NOMO-1 (cell line): ENCODE results near the gene TNFRSF14.
A peak's percentile ranks its signal among the peaks of the same experiment; 100 is the strongest.

ENCODE experiments used
- DNase-seq, 2 experiments: peaks; one replicate each; lab custom pipeline; 2025; ENCODE audit not compliant: unreplicated experiment in 2 of 2; lab: John Stamatoyannopoulos, UW

Gene TNFRSF14

DNA sequence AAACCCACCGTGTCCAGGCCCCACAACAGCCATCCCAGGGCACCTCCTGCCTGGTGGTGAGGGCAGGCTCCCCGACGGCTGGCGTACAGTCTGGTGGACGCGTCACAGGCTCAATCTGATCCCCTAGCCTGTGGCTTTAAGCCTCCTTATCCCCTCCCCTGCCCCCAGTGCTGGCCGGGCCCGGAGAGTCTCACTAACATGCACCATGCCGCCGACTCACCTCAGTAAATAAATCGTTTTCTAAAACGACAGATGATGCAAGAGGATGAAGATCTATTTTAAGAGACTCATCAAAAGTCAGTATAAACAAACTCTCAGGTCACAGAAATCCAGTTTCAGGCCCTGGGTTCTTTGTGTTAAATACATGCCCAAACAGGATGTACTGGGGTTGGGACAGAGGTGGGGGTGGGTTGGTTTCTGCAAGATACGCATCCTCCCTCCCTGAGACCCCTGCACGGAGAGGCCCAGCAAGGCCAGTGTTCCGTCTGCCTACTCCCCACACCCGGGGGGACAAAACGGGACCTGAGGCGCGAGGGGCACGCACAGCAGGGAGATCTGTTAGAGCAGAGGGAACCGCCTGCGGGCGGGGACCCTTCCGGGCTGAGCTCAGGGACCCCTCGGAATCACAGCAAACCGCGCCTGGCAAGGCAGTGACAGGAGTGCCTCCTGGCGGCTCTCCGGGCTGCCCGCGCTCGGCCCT is 32.8 kb upstream of the TNFRSF14 start:
- no peak for DNase-seq

DNA sequence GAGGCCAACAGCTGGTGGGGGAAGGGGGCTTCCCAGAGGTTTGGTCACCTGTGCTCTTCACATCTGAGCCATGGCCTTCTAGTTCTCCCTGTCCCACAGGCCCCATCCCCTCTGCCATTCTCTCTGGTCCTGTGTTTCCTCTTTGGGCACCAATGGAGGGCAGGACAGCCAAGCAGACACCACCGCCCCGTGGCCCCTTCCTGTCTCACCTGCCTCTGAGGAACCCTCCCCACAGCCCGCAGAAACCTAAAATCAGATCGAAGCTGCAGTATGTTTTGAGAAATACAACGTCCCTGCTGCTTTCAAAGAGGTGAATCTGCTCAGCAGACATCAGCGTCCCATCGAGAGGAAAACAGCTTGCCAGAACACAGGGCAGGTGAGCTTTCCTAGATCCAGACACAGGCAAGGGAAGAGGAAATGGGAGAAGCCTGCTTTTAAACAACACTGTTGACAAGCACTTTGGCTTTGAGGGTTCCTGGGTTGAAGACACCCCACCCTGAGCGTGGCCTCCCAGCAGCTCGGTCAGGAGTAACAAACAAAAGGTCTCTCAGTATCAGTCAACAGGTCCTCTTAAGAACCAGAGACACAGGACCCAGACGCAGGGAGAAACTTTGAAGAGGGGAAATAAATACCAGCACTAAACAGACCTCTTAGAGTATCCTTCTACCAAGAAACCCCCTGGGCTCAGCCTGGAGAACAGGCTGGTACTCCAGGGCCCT is 32.1 kb upstream of the TNFRSF14 start:
- no peak for DNase-seq

DNA sequence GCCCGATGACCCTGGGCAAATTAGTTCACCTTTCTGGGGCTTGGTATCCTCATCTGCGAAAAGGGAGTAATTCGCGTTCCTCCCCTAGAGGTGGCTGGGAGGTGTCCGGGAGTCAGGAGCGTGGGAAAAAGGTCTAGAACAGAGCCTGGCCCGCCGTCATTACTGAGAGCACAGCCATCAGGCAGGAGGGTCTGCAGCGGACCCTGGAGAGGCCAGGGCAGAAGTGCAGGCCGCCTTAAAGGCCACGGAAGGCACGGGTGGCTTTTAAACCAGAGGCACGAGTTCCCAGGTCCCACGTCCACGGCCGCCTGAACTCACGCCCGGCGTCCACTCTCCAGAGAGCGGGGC is 30.6 kb upstream of the TNFRSF14 start:
- no peak for DNase-seq

DNA sequence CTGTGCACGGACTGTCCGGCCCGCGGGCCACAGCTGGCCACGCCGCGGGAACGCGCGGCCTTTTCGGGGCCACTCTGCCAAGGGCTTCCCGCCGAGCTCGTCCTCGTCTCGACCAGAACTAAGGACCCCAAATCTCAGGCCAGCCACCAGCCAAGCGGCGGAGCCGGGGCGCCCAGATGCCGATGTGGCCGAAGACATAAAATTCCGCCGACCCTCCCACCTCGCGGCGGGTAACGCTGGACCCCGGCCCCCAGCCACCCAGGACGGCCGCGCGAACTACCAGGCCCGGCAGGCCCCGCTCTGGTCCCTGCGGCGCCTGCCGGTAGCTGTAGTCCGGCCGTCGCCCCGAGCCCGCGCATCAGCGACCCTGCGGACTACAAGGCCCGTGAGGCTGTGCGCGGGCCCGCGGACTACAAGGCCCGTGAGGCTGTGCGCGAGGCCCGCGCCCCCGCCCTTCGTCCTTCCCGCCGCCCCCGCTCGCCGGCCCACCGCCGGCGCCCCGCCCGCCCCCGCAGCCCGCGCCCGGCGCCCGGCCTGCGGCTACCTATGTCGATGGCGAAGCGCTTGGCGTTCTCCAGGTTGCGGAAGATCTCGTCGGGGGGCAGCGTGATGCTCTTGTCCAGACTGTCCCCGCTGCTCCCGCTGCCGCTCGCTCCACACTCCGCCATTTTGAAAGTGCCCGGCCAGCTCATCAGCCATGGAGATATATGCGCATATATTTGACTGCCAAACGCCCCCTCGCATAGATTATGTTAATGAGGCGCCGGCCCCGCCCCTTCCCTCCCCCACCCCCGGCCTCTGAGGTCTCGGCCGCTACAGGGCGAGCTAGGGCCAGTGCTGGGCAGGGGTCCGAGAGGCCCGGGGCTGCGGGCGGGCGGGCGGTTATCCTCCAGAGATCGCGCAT is 30.0 kb upstream of the TNFRSF14 start, which contains the start of gene PANK4:
TSS of gene PANK4 (minus strand) at position 677 of the 904 bp plus-strand sequence. CDS start at position 668, 9 bp downstream.
- DNase-seq: peak; percentile 86 to 91

DNA sequence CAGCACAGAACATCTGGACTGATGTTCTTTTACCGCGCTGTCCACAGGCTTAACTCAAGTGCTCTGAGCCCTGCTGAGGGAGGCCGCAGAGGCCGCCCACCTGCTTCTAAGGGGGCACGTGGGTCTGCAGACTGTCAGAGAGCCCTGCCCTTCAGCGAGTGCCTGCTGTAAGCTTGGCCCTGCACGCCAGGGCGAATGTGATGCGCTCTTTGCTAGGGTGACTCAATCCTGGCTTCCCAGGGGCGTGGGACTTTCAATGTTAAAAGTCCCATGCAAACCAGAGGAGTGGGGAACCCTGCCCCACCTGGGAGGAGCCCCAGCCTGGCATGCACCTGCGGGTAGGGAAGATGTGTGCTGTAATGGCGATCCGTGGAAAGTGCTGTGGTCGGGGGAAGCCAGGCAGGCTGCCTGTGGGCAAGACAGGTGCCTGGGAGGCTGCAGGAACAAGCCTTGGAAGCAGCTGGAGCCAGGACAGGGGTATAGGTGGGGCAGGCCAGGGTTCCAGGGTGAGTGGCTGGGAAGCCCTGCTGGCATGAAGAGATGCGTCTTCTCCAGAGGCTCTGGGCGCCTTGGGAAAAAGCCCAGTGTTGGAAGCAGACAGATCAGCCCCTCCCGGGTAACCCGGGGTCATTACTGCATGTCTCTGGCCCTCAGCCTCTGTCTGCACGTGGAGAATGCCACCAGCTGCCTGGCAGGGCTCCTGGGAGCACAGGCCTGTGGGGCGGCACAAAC is 29.2 kb upstream of the TNFRSF14 start:
- DNase-seq: no peak

DNA sequence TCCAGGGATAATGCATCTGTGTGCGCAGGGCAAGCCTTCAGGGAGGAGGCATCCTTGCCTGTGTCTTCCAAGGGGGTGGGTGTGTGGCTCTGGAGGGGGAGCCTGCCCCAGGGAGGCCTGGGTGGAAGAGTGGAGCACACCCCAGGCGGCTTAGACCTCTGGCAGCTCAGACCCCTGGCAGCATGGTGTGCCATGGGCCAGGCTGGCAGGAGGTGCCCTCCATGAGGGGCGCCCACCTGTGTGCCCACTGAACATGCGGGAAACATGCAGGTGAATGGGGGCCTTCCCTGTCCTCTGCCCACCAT is 28.7 kb upstream of the TNFRSF14 start:
- DNase-seq: no peak

DNA sequence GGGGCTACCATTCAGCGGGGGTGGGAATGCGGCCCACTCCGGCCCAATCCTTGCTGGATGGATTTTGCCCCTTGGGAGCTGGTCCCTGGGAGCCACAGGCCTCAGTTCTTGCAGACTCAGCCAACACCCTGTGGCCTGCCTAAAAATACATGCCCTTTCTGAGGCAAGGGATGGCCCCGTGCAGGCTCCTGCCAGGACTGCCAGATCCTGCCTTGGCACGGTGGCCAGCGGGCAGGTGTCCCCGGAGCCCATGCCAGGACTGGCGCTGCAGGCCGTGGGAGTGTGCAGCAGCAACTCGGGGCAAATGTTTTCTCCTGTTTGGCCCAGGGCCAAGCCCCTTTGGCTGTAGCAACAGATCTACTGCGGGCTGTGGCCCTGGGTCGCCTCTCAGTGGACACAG is 28.2 kb upstream of the TNFRSF14 start:
- no peak for DNase-seq

DNA sequence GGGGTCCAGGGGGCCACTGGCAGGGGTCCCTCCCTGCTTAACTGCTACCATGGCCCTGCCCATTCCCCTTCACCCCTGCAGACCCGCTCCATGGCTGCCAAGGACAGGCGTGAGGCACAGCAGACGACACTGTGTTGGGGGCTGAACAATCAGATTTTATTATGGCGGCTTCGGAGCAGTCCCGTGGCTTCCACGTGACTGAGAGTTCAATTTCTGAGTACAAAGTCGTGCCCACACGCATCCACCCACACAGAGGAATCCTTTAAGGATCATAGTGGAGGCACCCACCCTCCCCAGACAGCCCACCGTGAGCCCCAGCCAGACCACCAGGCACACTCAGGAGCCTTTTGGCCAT is 27.6 kb upstream of the TNFRSF14 start:
- no peak for DNase-seq

DNA sequence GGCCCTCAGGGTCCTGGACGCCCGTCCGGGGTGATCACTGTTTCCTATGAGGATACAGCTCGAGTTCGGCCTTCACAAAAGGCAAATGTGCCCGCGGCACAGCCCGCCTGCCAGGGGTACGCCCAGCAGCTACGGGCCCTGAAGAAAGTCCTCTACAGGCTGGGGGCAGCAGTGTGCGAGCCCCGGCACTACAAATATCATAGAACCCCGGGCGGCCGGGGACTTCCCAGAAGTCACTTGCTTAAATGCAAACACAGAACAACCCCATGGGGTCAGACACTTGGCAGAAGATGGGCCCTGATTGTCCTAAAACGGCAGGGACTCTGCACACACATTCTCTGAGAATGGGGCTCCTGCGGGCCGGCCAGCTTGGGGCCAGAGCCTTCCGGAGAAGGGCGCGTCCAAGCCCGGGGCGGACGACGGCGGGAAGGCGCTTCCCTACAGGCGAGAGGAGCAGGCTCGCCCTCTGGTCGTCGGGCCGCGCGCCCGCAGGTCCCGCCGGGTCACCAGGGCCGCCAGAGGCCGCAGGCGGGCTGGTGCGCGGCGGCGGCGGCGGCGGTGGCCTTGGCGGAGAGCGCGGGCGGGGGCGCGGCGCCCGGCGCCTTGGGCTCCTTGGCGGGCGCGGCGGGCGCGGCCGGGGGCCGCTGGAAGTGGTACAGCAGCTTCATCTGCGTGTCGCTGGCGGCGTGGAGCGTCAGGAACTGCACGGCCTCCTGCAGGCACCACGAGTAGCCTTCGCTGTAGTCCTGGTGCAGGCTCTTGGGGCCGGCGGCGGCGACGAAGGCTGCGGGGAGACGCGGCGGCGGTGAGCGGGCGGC is 27.0 kb upstream of the TNFRSF14 start:
- DNase-seq: no peak

DNA sequence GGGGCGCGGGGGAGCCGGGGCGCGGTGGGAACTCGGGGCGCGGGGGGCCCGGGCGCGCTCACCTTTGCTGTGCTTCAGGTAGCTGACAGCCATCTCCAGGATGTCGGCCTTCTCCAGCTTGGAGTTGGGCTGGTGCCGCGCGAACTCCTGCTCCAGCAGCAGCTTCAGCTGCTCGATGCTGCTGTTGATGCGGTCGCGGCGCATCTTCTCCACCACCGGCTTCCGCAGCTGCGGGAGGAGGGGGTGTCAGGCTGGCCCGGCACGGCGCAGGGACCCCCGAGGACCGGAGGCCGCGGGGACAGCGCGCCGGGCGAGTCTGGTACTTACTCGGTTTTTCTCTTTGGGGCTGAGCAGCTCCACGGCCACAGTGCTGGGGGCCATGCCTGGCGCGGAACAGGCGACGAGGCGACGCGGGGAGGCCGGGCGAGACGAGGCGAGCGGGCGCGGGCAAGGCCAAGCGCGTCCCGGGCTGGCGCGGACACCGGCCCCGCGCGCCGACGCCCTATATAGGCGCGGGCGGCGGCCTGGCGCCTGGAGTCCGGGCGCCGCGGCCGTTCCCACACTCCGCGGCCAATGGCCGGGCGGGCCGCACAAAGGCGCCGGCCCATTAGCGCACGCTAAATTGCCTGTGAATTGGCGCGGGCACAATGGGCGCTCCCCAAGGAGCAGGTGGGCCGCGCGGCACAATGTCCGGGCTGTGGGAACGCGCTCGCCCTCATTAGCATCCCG is 26.2 kb upstream of the TNFRSF14 start, which contains the start of gene HES5:
TSS of gene HES5 (minus strand) at position 480 of the 729 bp plus-strand sequence. CDS start at position 381, 99 bp downstream.
- DNase-seq: no peak

DNA sequence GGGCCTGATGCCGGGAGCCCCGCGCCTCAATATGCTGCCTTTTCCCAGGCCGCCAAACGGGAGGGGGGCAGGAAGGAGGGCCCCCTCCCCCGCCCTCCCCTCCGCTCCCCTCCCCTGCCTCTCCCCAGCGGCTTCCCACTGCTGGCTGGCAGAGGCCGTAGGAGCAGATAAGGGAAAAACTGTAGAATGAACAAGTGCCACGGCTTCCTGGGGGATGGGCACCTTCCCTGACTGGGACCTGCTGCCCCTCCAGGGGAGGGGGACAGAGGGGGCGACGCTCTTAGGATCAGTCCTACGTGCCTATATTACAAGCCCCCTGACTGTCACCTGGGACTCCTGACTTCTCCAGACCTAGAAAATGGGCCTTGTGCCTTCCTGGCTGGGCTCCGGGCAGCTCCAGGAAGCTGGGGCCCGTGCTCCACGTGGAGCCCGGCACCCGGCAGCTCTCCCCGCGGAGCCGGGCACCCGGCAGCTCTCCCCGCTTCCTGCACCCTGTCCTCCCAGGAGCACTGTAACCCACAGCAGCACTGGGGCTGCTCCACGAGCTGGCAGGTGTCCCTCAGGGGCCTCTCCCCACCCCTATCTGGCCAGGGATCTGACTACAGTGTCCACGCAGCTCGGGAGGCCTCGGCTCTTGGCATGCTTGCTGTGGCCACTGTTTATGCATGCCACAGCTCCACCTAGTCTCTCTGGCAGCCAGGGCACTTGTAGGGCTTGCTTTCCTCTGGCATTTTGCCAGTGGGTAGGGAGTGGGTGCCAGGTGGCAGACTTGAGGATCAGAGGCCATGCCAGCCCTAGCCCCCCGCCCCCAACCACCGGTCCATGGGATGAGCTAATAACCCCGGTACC is 25.4 kb upstream of the TNFRSF14 start:
- DNase-seq: no peak

DNA sequence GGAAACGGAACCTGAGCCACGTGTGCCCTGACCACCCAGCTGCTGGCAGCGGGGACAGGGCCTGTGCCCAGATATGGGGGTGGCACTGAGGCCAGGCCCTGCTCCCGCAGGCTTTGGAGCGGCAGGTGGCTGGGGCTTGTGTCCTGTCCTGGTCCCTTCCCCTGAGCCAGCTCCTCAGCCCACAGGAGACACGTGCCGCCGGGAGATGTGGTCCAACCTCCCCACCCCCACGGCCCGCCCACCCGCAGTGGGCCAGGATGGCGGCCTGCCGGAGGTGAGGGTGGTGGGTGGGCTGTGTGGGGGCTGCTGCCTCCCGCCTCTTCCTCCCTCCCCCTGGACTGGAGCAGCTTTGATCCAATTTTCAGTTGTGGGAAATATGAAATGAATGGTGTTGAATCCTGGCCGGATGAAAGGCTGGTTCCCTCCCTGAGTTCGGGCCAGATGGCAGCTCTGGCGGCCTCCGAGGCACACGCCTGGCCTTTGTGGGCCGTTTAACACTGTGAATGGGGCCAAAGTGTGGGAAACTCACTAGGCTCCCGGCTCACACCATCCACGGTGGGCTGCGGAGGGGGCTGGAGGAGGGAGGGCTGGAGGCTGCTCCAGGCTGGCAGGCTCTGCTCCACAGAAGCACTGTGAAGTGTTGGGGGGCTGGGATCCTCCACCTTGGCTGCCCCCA is 23.5 kb upstream of the TNFRSF14 start:
- DNase-seq: no peak

DNA sequence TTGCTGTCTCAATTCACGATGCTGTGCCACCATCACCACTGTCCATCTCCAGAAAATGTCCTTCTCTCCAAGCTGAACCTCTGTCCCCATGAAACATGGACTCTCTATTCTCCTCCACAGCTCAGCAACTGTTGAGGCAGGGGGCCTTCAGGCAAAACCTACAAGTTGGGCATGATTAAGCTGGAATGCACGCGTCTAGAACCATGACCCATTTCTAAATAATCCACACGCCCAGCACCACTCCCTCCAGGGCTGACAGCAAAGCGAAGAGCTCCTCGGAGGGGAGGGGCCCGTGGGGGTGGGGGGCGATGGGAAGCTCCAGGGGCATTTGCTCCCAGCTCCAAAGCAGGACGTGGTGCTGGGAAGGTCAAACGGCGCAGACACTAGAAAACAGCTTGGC is 22.8 kb upstream of the TNFRSF14 start:
- DNase-seq: no peak

DNA sequence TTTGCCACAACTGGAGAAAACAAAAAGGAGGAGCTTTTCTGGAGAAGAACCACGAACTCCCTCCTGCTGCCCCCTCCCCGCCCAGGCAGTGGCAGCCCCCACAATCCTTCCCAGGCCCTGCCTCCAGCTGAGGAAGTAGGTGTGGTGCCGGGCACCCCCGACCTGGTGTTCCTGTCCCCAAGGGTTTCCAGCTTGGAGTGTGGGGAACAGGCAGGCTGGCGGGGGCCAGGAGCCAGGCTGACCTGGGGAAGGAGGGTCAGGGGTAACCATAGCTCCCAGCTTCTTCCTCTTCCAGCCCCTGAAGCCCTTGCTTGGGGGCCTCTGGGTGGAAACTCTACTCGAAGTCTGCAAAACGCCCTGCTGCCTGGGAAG is 21.9 kb upstream of the TNFRSF14 start:
- DNase-seq: no peak

DNA sequence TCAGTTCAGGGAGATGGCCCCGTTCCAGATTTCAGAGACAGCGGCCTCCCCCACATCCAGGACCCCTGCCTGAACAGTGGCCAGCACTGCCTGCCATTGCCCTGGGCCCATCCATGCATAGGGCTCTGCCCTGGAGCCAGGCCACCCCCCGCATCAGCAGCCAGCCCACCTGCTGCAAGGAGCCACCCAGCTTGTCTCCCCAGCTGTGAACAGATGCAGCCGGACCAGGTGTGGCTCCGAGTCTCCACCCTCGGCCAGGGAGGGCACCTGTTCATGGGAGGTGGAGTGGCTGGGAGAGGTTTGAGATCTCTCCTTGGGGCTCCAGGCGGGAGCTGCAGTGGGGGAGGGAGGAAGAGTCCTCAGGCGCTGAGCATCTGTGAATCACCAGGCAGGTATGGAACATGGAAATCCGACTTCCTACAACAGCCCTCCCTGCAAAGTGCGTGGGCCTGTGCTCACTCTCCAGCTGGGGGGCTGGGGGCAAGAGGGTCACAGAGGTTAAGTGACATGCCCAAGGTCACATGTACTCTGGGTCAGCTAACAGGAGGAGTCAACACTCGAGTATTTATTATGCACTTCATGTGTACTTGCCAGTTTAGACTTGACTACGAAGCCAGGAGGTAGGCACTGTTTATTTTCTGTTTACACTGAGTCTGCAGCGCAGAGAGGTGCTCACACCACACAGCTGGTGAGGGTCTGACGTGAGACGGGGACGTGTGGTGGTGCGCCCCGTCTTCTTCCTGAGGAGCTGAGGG is 21.3 kb upstream of the TNFRSF14 start:
- DNase-seq: no peak

DNA sequence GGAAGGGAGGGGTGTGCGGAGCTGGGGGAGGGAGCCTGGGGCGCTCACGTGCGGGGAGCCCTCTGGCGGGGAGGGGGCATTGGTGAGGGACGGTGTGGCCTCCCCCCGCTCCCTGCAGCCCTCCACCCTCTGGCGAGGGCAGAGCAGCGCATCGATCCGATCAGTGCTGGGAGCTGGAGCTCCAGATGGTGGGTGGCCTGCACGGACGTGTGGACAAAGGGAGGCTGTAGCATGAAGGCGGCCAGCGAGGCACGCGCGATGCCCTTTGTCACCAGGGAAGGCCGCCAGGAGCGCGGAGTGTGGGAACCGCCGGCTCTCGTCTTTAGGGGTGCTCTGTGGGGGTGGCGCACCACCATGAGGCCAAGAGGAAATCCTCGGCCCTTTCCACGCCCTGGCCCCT is 20.7 kb upstream of the TNFRSF14 start:
- DNase-seq: no peak

DNA sequence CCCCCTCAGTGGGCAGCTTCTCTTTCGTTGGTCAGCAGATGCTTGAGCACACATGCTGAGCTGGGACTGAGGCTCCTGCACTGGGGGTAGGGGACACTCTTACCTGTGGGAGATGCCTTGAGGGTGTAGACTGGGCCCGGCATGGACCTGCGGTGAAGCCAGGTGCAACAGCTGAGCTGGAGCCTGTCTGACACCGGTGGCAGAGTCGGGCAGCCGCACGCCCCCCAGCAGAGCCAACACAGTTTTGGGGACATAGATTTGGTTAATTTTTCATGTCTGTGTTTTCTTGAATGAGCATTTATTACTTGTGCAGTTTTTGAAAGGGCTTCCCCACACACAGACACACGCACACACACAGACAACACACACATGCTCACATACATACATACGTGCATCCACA is 20.2 kb upstream of the TNFRSF14 start:
- DNase-seq: no peak

DNA sequence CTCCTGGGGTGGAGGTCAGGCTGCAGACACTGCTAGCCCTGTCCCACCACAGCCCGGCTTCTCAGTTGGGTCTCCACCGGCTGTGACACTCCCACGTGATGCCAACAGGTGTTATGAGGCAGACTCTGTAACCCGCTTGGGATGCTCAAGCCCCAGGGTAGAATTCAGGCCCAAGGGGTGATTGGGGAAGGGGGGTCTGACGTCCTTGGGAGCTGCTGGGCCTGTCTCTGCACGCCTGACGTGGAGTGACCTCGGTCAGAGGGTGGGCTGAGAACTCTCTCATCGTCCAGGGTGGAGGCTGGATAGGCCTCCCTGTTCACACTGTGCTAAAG is 18.4 kb upstream of the TNFRSF14 start:
- DNase-seq: no peak
